ENCODE measurements around the gene GPR55. TPM values are rescaled to one million over a fixed set of nuclear protein-coding genes. Genes with fewer than 3 reads are reported as not detected.

The GPR55 gene
- total RNA-seq, 1 donor from 2014 or later = 0.18 TPM

DNA sequence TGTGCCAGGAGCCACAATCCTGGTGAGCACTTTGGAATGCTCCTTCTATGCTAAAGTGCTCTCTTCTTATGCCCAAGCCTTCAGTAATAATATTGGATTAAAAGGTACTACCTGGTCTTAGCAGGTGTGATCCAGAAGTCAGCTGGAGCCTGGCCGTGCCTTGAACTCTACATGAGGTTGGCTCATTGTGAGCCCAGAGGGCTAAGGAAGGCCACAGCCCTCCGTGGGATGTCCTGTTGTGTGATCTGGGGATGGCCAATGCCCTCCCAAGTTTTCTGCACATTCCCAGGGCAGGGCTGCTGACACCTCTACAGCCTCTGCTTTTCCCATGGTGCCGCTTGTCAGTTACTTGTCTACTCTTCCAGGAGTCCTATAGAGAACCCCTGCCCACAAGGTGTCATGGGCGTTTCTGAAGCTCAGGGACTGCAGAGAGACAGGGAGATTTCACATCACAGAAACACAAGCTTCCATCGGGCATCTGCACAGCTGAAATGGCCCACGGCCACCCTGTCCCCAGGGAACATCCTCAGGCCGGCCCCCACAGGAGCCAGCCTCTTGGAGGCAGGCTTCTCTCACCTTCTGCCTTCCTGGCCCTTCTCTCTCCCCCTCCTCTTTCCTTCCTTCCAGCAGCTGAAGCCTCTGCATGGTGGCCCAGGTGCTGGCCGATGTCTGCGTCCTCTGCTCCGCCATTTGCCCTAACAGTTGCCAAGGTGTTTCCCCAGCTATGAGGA, 27.3 kb upstream of the GPR55 start:
- intact Hi-C loops (cut with DNase I) = no loop called here
- no peak for ATAC-seq
- no peak for DNase-seq (ENCODE audit: low spot score)

DNA sequence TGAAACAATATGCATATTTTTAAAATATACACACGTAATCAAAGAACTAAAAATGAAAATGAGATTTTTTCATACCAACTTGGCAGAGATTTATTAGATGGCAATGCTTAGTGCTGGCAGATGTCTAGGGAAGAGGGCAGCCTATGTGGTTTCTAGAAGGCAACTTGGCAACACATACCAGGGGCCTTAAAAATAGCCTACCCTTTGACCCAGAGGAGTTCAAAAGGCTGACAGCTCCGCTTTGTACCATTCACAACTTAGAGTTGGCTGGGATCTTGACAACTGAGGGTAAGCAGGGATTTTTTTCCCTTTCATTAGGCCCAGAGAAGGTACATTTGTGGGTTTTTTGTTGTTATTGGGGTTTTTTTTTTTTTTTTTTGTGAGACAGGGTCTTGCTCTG, 26.4 kb upstream of the GPR55 start:
- intact Hi-C loops (cut with DNase I) = no loop called here
- ATAC-seq (no peak), DNase-seq (ENCODE audit: low spot score) (no peak)

DNA sequence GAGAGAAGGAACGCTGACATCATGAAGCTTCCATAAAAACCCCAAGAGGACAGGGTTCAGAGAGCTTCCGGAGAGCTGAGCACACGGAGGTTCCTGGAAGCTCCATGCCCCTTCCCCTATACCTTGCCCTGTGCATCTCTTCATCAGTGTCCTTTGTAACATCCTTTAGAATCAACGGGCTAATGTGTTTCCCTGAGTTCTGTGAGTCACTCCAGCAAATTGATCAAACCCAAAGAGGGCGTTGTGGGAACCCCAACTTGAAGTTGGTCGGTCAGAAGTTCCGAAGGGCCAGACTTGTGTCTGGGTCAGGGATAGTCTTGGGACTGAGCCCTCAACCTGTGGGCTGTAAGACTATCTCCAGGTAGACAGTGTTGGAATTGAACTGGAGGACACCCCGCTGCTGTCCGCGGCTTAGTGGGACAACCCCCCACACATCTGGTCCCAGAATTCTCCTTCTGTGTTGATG, 25.9 kb upstream of the GPR55 start:
- DNase-seq (ENCODE audit: low spot score) (no peak), ATAC-seq (no peak)
- intact Hi-C loops (cut with DNase I) = no loop called here

DNA sequence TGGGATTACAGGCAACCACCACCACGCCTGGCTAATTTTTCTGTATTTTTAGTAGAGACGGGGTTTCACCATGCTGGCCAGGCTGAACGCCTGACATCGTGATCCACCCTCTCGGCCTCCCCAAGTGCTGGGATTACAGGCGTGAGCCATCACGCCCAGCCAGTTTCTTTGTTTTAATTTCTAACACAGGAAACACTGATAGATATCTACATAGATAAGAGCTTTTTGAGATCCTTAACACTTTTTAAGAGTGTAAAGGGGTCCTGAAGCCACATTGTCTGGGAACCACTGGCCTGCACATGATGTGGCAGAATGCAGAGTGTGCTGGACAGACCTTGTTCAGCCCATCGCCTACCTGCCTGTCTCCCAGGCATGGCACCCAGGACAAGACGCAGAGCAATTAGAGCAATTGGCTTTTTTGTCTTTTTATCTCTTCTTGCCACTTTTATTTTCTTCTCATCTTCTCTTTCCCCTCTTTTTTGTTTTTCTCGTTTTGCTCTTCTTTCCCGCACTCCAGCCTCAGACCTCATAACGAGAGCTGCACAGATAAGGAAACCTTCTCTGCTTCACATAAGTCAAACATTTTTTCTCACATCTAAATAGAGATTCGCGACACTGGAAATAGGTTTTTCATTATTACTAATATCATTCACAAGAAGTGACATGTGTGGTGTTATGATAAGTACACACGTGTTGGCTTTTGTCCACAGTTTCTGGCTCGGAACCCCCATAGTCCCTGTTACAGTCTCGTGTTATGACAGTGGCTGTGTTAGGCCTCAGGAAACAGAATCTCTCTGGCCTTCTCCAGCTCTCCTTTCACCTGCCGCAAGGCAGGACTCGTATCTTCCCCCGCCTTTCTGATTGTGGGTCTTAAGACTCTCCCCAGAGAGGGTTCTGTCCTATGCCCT, 25.2 kb upstream of the GPR55 start:
- DNase-seq (ENCODE audit: low spot score) = no peak
- intact Hi-C loops (cut with DNase I) = no loop called here
- no peak for ATAC-seq

DNA sequence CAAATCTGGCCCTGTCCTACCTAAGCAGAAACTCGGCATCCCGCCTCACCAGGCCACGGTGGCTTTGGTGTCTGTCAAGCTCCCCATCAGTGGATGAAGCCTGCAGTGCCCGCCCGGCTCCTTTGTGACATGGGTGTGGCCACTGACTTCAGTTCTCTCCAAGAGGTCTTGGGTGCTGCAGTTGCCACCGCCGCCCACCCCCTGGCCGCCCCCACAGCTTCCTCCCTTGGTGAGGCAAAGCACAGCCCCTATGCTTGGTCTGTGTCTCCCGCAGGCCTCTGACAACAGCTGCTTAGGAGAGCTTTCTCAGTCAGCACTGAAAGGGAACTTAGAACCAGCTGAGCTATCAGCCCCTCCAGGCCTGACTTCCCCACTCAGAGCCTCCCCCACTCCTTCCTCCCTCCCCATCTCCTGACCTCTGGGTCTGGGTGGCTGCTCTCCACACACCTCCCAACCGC, 22.9 kb upstream of the GPR55 start:
- intact Hi-C loops (cut with DNase I) = no loop called here
- DNase-seq (ENCODE audit: low spot score) (no peak), ATAC-seq (peak; percentile 31)

DNA sequence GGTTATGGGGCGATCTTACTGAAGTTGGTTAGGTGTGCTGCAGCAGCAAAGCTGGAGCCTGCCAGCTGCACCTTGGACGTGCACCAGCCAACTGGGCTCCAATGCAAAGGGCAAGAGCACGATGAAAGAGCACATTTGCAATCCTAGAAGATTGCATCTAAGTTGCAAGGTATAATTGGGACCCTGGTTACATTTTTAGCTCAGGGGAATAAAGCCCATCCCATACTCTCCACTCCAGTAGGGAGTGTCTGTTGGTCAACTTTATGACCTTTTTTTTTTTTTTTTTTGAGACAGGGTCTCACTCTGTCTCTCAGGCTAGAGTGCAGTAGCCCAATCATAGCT, 22.2 kb upstream of the GPR55 start:
- intact Hi-C loops (cut with DNase I) = no loop called here
- DNase-seq (ENCODE audit: low spot score) (no peak), ATAC-seq (no peak)

DNA sequence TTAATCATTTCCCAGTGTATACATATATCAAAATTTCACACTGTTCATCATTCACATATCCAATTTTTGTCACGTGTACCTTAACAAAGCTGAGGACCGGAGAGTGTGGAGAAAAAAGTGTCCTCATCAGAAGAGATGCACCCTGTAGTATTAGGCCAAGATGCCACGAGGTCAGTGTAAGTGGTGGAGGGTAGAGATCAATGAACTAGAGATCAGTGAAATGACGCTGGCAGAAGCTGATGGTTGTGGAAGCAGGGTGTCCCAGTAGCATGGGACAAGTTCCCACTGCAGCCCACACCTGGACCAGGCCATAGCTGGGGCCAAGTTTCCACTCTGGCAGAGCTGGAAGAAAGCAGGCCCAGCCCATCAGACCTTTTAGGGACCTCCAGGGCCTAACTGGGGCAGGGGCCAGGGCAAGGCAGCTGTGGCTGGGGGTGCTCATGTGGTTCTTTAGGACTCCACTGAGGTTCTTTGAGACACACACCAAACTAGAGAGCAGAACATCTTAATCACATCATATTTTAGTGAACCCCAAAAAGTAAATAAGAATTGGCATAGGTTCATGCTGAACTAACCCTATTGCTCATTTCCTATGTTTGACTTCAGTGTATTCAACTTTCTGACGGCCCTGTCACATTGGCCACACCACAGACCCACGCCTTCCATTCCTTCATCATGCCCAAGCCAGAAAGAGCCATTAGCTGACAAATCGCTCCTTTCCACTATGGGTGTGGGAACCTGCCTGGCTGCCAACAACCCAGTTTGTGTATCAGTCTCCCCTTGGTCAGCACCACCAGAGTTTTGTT, 21.6 kb upstream of the GPR55 start:
- ATAC-seq (no peak), DNase-seq (ENCODE audit: low spot score) (no peak)
- intact Hi-C loops (cut with DNase I) = no loop called here

DNA sequence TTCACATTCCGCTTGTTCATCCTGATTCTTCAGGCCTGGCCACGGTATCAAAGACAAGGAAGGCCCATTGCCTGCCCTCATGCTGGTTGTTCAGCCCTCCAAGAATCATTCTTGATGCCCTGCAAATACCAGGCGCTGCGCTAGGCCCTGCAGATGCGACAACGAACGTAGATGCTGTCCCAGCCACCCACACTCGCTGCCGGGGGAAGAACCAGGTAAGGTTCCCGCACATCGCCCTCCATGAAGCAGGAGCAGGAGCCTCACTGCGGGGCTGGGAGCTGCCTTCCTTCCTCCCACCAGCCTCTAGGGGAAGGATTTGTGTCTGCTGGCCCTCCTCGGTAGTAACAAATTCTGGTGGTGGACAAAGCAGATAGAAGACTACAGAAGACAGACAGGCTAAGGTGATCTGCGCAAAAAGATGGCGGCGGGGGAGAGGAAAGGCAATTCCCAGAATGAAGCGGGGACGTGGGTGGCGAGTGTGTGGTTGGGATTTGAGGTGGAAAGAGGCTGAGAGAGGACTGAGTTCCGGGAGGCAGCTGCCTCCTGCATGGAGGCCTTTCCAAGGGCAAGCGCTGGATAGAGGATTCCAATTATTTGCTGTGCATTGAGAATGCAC, 19.8 kb upstream of the GPR55 start:
- intact Hi-C loops (cut with DNase I) = no loop called here
- ATAC-seq (no peak), DNase-seq (ENCODE audit: low spot score) (no peak)

DNA sequence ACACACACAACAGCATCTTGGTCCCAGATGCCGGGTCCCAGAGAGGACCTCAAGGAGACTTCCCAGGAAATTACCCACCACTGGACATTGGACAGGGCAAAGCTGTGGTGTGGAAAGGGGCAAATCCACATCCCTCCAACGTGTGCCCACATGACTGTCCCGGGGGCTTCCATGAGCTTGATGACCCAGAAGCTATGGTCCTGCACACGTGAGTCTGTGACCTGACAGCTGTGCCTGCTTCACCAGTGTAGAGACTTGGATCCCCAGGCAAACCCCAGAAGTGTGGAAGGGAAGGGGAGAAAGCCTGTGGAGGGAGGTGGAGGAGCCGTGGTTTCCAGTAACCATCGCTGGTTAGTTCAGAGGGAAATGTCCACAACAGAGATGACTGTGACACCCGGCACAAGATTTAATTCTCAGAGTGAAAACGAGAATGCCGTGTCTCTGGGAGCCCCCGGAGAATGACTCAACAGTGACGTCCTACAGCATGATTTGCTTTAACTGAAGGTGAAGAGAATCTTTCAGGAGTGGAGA, 19.1 kb upstream of the GPR55 start:
- ATAC-seq (no peak), DNase-seq (ENCODE audit: low spot score) (no peak)
- intact Hi-C loops (cut with DNase I) = no loop called here

DNA sequence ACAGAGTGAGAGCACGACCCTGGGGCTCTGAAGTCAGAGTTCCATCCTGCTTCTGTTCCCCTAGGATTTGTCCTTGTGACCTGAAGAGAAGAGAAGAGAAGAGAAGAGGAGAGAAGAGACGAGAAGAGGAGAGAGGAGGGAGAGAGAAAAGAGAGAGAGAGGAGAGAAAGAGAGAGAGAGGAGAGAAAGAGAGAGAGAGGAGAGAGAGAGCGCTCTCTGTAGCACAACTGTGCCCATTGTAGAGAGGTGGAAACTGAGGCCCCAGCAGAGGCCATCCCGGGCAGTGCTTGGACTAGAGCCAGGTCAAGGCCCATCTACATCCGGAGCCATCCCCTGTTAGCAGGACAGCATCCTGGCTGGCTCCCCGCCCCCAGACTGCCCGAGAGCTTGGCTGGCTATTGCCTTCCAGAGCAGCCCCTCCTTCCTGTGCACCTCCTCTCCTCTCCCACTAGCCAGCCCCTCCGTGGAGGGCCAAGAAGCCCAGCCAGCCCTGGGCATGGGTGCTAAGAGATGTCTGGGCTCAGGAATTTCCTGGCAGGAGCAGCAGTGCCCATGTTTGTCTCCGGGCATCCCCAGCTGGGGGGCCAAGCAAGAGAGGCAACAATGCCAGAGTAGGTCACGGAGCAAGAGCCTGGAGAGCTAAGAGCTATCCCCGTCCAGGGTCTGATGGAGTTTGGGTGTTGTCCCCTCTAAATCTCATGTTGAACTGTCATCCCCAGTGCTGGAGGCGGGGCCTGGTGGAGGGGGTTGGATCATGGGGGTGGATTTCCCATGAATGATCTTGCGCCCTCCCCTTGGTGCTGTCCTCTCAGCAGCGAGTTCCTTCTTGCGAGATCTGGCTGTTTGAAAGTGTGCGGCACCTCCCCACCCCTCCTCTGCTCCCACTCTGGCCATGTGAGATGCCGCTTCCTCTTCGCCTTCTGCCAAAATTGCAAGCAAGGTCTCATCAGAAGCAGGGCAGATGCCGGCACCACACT, 18.2 kb upstream of the GPR55 start:
- ATAC-seq (peak; percentile 32), DNase-seq (ENCODE audit: low spot score) (no peak)
- intact Hi-C loops (cut with DNase I) = no loop called here

DNA sequence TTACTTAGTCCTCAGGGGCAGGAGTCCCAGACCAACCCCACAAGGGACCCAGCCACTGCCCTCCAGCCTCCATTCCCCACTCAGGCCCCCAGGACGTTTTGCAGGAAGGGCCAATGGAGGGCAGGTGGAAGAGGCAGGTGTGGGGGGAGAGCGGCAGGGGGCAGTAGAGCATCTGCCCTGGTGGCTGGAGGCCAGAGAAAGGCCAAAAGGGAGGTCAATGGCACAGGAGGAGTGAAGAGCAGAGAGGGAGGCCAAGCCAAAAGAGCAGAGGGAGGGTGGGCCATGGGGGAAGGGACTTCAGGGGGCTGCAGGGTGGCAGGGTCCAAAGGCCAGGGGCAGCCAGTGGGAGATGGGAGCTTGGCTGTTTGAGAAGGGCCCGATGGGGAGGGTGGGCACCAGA, 17.3 kb upstream of the GPR55 start:
- ATAC-seq (no peak), DNase-seq (ENCODE audit: low spot score) (peak; percentile 12)
- intact Hi-C loops (cut with DNase I) = no loop called here

DNA sequence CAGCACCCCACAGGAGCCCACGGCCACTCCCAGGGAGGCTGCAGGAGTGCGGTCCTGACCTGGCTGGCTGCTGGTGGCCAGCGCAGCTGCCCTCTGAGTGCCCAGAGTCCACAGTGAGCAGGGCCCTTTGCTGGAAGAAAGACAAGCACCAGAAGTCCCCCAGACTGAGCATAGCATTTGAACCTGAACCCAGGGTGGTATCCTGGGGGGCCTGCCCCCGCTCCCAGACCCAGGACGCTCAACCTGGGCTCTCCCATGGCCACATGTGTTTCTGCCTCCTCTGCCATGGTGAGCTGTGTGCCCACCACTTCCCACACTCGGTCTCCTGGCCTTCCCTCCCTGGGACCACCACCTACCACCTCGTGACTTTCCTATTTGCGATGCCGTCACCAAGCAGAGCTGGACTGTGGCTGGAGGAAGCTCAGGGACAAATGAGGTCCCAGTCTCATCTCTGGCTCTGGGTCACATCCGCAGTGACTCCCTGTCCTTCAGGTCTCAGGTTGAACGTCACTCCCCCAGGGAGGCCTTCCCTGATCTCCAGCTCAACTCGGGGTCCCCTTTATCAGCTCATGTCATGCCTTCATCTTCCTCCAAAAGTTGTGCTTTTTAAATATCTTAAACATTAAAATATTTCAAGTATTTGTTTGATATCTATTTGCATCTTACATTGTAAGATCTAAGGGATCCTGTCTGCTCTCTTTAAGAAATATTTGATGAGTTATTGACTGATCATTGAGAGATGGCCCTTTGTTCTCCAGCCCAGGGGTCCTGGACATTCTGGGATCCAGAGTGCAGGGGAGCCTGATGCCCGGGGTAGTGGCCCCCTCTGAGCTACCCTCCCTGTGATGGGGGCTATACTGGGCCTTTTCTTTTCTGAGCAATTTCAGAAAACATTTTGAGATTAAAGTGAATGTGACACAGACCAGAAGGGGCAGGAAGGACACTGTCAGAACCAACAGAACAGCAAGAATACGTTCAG, 16.4 kb upstream of the GPR55 start:
- intact Hi-C loops (cut with DNase I) = no loop called here
- DNase-seq (ENCODE audit: low spot score) = no peak
- no peak for ATAC-seq

DNA sequence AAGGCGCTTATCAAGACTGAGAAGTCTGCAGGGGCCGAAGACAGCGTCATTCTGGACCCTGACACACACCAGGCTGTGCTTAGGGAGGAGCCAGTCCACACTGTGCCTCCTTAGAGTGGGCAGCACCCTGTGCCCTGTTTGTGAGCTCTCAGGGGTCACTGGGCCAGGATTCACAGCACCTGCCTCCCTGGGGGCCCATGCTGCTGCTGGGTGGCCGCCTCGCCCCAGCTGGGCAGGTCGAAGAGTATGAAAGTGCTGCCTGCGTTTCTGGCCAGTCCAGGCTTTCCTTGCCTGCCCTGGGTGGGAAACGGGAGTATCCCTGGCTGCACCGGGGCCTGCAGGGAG, 15.4 kb upstream of the GPR55 start:
- ATAC-seq (no peak), DNase-seq (ENCODE audit: low spot score) (no peak)
- intact Hi-C loops (cut with DNase I) = no loop called here

DNA sequence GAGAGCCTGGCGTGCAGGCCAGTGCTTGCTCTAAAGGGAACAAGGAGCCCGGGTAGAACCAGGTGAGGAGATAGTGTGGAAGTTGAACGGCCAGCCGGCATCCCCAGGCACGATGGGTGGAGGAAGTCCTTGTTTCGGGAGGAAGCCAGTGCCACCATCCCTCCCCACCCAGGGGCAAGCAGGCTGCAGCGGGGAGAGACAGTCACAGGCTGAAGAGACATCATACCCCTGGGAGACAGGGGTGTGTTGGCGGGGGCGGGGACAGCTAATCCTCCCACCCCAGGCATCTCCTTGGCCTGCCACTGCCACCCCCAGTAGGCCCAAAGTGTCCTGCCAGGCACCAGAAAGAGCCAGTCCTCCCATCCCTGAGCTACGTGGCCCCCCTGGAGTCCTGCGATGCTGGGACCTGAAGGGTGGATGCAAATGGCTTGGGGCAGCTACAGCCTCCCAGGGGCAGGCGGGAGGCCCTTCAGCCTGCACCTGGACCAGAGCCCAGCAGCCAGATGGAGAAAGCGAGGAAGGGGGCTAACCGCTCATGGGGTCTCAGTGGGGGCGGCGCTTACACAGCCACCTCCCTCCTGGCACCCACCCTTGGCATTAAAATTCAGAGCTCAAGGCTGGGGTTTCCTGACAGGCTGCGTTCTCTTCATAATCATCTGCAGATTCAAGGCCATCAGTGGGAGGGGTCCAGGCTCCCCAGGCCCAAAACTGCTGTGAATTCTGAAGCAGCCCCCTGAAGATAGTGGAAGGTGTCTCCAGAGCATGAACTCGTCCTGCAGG, 14.8 kb upstream of the GPR55 start:
- no peak for DNase-seq (ENCODE audit: low spot score)
- no peak for ATAC-seq
- intact Hi-C loops (cut with DNase I) = no loop called here

DNA sequence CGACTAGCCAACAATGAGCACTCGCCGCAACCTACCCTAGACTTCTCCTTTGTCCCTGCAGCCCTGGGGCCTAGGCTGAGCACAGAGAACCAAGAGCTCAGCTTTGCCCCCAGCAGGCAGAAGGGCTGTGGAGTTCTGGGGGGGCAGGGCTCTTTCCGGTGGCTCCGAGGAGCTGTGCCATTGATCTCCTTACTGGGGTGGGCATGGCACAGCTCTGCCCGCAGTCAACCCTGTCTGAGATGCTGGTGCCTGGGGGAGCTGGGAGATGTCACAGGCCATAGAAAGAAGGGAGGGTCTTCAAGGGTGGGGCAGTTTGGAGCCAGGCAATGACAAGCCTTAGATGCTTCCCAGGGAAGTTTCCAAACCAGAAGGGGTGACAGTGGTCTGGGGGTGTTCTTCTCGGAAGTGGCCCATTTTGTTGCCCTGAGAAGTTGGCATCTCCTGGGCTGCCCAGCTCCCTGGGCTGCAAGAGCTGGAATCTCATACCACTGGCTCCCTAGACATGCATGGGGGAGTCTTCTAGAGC, 14.1 kb upstream of the GPR55 start:
- DNase-seq (ENCODE audit: low spot score) = no peak
- ATAC-seq = no peak
- intact Hi-C loops (cut with DNase I) = no loop called here

DNA sequence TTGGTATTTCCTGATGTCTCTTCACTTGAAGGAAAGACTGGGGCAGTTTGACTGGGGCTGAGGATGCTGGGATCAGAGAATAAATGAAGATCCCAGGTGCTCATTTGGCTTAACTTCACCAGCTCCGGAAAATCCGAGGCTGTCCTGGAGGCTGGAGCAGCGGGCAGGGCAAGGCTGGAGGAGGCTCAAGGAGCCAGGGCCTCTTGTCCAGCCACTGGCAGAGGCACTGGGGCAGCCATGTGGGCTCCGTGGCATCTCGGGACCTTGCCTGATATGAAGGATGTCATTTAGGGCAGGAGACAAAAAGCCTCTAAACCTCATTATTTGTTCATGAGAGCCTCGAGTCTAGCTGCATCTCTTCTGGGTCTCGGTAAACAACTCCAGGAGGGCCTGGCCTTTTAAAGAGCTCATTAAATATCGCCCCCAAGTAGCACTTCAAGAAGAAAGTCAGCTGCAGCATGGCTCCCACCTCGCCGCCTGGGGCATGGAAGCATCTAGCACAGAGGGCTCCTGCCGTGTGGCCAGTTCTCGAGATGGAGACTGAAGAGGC, 13.5 kb upstream of the GPR55 start:
- DNase-seq (ENCODE audit: low spot score) = no peak
- ATAC-seq = no peak
- intact Hi-C loops (cut with DNase I) = no loop called here

All from sciatic nerve (tissue), 2 donors.